A549 (cell line): ENCODE results near the gene OOSP3.

Source experiments
- KDM5A ChIP-seq: fragments of 200-600 bp; sonication (generic); IDR thresholded peaks from 2 replicates; pipeline ENCODE4 v1.6.1; 2016; ENCODE audit warnings: antibody characterized with exemption, mild to moderate bottlenecking
- MAFK ChIP-seq: fragments of 450-650 bp; IDR thresholded peaks from 2 replicates; pipeline ENCODE4 v1.6.1; 2014; ENCODE audit not compliant: partially characterized antibody
- MAZ ChIP-seq: fragments of 150-350 bp; IDR thresholded peaks from 2 replicates; pipeline ENCODE4 v1.6.1; 2014; ENCODE audit warnings: antibody characterized with exemption, low read depth, low read length, borderline replicate concordance
- MYC ChIP-seq: IDR thresholded peaks from 2 replicates; pipeline ENCODE4 v1.6.1; 2012; ENCODE audit warnings: mild to moderate bottlenecking, inconsistent platforms, low read length, improper control_type of control experiment, borderline replicate concordance
- TF ChIP-seq, protein P1 (sequence below): fragments of 200-600 bp; sonication (generic); IDR thresholded peaks from 2 replicates; pipeline ENCODE4 v1.6.1; 2016; ENCODE audit warnings: antibody characterized with exemption, mild to moderate bottlenecking, moderate library complexity

DNA sequence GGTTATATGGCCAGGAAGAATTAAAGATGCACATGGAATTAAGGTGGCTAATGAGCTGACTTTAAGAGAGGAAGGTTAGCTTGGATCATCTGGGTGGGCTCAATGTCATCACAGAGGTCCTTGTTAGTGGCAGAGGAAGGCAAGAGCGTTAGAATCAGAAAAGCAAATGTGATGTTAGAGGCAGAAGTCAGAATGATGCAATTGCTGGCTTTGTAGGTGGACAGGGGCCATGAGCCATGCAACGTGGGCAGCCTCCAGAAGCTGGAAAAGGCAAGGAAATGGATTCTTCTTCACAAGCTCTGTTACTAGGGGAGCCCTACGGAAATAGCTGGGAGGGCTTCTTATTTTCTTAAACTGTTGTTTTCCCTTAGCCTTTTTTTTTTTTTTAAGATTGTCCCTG lies 31.0 kb upstream of the OOSP3 start:
- TF ChIP-seq KDM5A (no peak), MAFK (no peak), MYC (no peak), MAZ (no peak)
- TF ChIP-seq, protein P1, sequence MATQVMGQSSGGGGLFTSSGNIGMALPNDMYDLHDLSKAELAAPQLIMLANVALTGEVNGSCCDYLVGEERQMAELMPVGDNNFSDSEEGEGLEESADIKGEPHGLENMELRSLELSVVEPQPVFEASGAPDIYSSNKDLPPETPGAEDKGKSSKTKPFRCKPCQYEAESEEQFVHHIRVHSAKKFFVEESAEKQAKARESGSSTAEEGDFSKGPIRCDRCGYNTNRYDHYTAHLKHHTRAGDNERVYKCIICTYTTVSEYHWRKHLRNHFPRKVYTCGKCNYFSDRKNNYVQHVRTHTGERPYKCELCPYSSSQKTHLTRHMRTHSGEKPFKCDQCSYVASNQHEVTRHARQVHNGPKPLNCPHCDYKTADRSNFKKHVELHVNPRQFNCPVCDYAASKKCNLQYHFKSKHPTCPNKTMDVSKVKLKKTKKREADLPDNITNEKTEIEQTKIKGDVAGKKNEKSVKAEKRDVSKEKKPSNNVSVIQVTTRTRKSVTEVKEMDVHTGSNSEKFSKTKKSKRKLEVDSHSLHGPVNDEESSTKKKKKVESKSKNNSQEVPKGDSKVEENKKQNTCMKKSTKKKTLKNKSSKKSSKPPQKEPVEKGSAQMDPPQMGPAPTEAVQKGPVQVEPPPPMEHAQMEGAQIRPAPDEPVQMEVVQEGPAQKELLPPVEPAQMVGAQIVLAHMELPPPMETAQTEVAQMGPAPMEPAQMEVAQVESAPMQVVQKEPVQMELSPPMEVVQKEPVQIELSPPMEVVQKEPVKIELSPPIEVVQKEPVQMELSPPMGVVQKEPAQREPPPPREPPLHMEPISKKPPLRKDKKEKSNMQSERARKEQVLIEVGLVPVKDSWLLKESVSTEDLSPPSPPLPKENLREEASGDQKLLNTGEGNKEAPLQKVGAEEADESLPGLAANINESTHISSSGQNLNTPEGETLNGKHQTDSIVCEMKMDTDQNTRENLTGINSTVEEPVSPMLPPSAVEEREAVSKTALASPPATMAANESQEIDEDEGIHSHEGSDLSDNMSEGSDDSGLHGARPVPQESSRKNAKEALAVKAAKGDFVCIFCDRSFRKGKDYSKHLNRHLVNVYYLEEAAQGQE = no peak
